Fibroblast of gingiva (primary cell): ENCODE results near the gene ARID5B.

Experiments
- DNase-seq: peaks from one replicate; pipeline ENCODE4 v3.0.0-alpha.2; 2011; ENCODE audit warnings: low read depth

ARID5B gene

DNA sequence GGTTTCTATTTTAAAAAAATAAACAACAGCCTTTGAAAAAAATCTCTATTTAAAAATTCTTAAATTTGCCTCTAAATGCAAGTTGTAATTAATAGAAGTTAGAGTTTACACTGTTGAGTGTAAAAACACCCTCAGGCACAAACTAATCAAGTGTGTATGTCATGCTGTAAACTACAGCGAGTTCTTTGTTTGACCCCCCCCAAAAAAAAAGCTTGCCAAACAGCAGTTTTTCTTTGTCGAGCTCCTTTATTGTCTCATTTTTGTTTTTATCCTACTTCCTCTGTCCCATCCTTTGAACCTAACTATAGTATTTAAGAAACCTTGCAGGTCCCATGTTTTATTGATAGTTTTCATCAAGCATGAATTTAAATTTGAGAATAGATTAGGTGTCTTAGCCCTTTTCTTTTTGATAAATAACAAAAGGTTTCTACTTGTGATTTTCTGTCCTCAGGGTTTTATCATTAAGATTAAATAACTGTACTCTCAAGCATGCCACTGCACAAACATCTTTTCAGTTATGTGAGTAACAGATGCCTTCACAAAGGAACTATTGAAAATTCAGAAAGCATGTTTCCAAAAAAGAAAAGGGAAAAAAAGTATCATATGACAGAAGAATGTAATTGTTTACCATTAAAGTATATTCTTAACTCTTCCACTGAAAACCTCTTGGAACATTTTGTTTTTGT, 176.0 kb downstream of the ARID5B start:
- DNase-seq = no peak

GRCh38 chr10:62079885-62080559, 178.5 kb downstream of the ARID5B start:
- no peak for DNase-seq

DNA sequence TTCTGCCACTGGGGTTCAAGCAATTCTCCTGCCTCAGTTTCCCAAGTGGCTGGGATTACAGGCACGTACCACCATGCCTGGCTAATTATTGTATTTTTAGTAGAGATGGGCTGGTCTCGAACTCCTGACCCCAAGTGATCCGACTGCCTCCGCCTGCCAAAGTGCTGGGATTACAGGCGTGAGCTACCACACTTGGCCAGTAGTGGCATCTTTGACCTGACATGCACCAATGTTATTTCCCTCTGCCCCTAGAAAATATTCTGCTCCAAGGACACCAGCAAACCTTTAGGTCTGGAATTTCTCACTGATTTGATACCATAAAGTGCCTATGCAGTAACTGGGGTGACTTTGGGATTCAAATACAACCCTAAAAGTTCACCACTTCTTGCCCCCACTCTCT, 179.4 kb downstream of the ARID5B start:
- DNase-seq = no peak

DNA sequence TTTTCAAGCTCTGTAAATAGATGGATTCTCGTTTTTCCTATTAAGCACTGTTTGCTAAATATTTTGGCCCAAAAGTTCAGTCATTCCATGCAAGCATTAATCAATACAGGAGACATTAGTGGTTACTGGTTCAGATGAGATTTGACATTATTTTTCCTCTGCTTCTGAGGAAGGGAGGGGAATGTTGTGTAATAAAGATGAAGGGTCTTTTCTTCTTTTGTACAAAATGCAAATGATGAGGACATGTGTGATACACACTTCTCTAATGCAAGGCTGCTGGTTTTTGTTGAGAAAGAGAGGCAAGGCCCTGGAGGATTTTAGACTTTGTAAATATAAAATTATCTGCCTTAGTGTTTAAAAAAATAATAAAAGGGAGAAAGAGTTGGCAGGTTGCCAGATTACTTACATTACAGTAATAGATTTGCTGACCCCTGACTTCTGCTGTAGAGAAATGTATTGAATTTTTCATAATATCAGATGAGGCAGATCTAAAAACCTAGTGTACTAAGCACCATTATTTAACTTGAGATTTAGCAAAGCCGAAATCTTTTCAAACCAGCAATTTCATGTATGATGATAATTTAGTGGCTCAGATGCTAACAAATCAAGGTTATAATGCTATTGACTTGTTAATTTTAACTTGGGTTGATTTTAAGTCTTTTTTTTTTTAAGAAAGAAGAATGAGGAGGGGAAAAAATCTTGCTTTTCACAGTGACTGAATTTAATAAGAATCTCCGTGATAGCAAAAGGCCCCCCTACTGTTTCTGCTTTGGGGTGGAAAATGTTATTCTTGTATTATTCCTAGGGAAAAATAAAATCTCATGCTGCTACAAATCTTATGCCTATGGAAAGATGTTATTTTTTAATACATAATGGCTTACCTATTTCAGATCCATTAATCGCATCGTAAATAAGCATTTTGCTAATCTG, 180.1 kb downstream of the ARID5B start:
- no peak for DNase-seq

DNA sequence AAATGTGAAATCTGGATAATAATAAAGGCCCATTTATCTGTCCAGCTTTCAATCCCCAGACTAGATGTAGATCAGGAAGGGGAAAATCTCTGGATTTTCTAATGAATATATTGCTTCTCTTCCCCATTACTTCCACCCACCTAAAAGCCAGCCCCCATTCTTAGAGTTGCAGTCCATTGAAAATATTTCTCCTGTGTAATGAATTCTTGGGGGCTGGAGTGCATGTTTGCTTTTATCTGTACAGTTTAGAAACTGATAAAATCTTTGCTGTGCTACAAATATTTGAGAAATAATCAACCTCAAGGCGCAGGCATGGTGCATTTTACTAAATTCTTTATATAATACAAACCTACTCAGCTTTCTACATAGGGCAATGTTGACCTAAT, 180.8 kb downstream of the ARID5B start:
- DNase-seq = no peak

- peak; percentile 47 for DNase-seq
Observed at GRCh38 chr10:62082729-62083411, 181.4 kb downstream of the ARID5B start.

DNA sequence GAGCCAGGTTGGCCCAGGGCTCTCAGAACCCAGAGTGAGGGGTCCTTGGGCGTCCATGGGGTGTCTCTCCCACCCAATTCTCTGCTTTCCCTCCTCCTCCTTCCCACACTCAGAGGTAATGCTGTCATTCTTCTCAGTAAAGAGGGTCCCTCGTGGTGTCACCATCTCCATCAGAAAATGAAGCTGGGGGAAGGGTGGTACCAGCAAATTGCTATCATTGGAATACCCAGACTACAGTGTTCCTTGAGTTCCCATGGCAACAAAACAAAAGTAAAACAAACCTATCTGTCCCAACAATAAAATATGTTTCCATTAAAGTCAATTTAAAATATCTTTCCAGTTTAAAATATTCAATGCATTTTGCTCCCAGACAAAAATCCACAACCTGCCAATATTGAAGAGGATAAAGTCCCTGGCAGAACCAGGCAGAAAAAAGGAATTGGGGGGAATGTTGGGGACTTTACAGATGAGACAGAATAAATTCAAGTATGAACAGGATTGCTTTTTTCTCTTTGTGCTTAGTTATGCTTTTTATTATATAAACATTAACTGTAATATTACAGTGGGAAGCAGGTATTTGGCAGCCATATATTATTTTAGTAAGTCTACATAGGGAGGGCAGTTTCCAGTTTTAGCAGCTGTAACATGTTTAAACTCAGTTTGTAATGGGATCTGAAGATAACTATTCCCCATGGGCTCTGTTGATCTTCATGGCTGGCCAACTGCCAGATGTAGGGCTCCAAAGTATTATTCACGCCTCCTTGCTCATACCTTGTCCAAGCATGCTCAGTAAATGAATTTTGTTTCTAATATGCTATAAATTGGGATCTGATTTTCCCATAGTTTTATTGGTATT, 182.1 kb downstream of the ARID5B start:
- DNase-seq = peak; percentile 59

GRCh38 chr10:62084451-62084850, 183.0 kb downstream of the ARID5B start:
- DNase-seq = no peak

DNA sequence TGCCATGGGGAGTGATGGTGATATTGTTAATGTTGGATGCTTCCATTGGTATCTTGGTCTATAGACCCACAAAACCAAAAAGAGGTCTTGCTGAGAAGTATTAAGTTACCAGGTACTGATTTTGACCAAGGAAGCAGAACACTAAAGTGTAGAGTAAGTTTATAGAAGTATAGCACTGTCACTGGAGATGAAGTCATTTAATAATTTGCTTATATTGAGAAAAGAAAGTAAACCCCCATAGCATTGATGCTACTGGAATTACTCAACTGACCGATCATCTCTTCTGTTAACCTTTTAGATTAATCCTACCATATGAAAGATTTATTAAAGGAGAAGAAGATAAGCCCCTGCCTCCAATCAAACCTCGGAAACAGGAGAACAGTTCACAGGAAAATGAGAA, 183.9 kb downstream of the ARID5B start:
- DNase-seq = no peak

- DNase-seq = no peak
Observed at GRCh38 chr10:62085821-62086220, 184.3 kb downstream of the ARID5B start.

- no peak for DNase-seq
Observed at GRCh38 chr10:62087329-62087728, 185.8 kb downstream of the ARID5B start.

GRCh38 chr10:62088786-62089185, 187.3 kb downstream of the ARID5B start:
- no peak for DNase-seq

GRCh38 chr10:62092301-62093030, 191.0 kb downstream of the ARID5B start:
- DNase-seq = no peak

- peak; percentile 73 for DNase-seq
Observed at GRCh38 chr10:62093863-62094291, 192.4 kb downstream of the ARID5B start.

- DNase-seq = peak; percentile 86
Observed at GRCh38 chr10:62095181-62096122, 194.0 kb downstream of the ARID5B start.

GRCh38 chr10:62096256-62096933, 194.9 kb downstream of the ARID5B start:
- peak; percentile 86 for DNase-seq

GRCh38 chr10:62098278-62099121, 197.0 kb downstream of the ARID5B start:
- DNase-seq = no peak

GRCh38 chr10:62099299-62099698, 197.8 kb downstream of the ARID5B start:
- DNase-seq = no peak
